LNCaP clone FGC (cell line): ENCODE results near the gene PCSK1.

Source experiments
- DNase-seq: peaks from one replicate; pipeline ENCODE4 v3.0.0-alpha.2; 2011; ENCODE audit warnings: low read depth
- H3K4me3 ChIP-seq: 2 replicates; pipeline ENCODE4 v1.5.1; 2011; ENCODE audit warnings: mild to moderate bottlenecking, low read depth, low read length, control low read depth
- CTCF ChIP-seq: IDR thresholded peaks from 2 replicates; pipeline ENCODE4 v1.5.1; 2012; ENCODE audit warnings: mild to moderate bottlenecking; ENCODE audit not compliant: control insufficient read depth, insufficient read depth; ENCODE audit errors: extremely low read depth

PCSK1 gene

DNA sequence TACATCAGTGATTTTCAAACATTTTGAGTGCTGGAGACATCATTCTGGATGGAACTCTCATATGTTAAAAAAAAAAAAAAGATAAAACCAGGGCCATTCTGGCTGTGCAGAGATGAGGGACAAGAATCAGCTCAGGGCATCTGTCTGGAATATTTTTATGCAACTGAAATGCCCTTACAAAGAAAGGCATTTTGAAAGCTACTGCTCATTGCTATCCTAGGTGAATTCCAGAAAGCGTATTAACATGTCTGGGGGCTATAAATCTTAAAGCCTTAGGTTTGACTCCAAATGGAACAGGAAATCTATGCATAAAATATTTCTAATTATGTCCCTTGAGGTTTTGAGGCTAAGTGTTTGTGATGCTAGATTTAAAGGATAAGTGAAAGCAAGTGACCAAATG lies 14.9 kb upstream of the PCSK1 start:
- no peak overlapping the region for H3K4me3 ChIP-seq
- no peak for TF ChIP-seq CTCF
- DNase-seq = no peak

GRCh38 chr5:96440185-96440538 lies 7.1 kb upstream of the PCSK1 start:
- no peak for DNase-seq
- TF ChIP-seq CTCF = no peak
- no peak overlapping the region for H3K4me3 ChIP-seq

DNA sequence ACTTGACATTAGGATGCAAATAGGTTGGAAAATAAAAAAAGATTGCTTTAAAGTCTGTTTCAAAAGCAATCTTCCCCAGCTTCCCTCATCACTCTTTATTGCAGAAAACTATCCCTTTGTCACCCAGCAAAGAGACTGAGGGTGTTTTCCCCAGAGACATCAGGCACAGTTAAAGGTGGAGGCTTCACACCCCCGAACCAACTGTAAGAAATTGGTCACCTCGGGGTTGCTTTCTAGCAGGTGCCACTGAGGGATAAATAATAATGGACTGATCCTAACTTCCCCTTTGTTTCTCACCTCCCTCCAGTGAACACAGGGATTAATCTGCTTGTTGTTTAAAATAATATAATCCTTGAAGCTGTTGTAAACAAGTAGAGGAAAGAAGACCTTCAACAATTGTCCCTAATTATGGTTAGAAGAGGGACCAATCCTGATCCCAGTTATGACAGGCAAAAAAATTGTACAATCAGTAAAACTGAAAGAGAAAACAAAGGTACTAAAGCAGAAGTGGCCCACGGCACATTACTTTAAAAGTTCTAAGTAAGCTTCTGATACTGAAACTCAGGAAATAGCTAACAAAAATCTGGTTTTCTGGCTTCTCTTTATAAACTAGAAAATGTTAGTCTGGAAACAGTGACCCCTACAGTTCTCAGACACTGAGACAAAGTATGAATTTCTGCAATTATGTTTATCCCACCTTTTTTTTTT lies 6.6 kb upstream of the PCSK1 start:
- TF ChIP-seq CTCF = no peak

GRCh38 chr5:96434201-96434645 lies 1.2 kb upstream of the PCSK1 start:
- peak; percentile 21 for DNase-seq
- no peak overlapping the region for H3K4me3 ChIP-seq
- no peak for TF ChIP-seq CTCF

More for the DNA sequence above, 6.6 kb upstream of the PCSK1 start:
- DNase-seq = no peak
- H3K4me3 ChIP-seq = no peak overlapping the region

DNA sequence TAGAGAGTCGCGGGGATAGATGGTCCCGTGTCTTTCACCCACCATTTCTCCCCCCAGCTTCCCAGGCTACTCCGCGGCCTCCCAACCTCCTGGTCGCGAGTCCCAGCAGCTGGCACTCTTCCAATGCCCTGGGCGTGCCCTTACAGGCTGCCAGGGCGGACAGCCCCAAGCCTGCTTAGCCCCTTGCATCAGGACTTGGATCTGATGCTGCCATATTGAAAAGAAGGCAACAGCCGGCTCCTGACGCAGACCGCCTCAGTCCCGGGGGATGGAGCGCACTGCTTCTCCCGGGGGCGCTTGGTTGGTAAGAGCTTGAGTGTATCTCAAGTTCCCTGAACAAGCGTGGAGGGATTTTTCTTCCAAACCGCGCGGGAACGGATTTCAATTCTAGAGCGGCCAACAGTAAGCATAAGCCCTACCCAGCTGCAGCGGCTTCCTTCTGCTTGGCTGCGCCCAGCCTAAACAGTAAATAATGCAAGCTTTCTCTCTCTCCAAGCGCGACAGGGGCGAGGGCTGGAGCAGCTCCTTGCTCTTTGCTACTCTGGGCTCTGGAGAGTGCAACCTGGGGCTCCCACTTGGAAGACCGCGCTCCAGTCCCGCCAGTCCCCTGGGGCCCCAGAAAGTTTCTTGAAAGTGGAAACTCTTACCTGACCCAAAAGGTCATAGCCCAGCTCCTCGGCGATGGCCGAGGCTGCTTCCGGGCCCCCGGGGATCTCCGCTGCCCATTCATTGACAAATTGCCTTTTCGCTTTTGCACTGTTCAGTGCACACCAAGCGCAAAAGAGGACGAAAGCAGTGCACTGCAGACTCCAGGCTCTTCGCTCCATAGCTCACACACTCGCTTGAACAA lies 607 bp downstream of the PCSK1 start:
- no peak for TF ChIP-seq CTCF
- DNase-seq = no peak
- no peak overlapping the region for H3K4me3 ChIP-seq

GRCh38 chr5:96431376-96432187 lies 1.5 kb downstream of the PCSK1 start:
- no peak for DNase-seq
- no peak overlapping the region for H3K4me3 ChIP-seq
- TF ChIP-seq CTCF = no peak
